HG03175 (cell line): Measurements from ENCODE around the gene KCNK4.

Experiments used
- ATAC-seq: cut with Tn5 transposase; IDR thresholded peaks from one replicate; pipeline ENCODE4 v1.9.1; 2021; ENCODE audit warnings: mild to moderate bottlenecking, moderate library complexity; ENCODE audit not compliant: unreplicated experiment

The KCNK4 gene

DNA sequence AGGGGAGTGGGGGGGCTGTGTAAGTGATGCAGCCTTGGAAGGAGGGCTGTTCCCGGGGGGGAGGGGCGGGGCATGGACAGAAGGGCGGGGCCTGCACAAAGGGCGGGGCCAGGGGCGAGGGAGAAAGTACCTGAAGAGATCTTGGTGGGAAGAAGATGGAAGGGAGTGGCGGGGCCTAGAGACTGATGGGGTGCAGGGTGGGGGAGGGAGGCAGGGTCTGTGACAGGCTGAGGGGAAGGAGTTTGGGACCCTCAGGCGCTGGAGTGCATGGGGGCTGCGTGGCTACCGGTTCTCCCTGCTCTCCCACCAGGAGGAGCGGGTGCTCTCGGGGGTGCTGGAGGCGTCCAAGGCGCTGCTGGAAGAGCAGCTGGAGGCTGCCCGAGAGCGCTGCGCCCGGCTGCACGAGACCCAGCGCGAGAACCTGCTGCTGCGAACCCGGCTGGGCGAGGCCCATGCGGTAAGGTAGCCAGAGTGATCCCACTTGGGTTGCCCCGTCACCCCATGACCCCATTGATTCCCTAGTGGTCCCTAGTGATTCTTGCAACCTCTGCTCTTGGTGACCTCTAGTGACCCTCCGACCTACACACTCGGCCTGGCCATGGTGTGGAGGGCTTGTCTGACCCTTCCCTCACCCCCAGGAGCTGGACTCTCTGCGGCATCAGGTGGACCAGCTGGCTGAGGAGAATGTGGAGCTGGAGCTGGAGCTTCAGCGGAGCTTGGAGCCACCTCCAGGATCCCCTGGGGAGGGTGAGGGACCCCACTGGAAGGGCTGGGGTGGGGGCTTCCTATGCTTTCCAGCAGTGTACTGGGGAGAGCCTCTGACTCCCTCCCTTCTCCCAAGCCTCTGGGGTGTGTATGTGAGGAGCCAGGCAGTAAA lies 52.0 kb downstream of the KCNK4 start:
- no peak for ATAC-seq

DNA sequence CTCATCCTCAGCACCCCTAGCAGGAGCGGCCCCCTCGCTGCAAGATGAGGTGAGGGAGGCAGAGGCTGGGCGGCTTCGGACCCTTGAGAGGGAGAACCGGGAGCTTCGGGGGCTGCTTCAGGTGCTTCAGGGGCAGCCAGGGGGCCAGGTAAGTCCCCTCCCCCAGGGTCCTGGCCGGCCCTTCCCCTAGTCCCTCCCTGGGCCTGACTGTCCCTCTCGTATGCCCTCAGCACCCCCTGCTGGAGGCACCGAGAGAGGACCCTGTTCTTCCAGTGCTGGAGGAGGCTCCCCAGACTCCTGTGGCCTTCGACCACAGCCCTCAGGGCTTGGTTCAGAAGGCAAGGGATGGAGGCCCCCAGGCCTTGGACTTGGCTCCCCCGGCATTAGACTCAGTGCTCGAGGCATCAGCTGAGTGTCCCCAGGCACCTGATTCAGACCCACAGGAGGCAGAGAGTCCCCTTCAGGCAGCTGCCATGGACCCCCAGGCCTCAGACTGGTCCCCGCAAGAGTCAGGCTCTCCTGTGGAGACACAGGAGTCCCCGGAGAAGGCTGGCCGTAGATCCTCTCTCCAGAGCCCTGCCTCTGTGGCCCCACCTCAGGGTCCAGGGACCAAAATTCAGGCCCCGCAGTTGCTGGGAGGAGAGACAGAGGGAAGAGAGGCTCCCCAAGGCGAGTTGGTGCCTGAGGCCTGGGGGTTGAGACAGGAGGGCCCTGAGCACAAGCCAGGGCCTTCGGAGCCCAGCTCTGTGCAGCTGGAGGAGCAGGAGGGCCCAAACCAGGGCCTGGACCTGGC lies 52.9 kb downstream of the KCNK4 start:
- no peak for ATAC-seq

DNA sequence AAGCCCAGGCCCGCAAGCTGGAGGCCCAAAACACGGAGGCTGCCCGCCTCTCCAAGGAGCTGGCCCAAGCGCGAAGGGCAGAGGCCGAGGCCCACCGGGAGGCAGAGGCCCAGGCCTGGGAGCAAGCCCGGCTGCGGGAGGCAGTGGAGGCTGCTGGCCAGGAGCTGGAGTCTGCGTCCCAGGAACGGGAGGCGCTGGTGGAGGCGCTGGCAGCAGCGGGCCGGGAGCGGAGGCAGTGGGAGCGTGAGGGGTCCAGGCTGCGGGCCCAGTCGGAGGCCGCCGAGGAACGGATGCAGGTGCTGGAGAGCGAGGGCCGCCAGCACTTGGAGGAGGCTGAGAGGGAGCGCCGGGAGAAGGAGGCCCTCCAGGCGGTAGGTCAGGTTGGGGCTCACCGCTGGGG lies 53.7 kb downstream of the KCNK4 start:
- ATAC-seq = no peak

DNA sequence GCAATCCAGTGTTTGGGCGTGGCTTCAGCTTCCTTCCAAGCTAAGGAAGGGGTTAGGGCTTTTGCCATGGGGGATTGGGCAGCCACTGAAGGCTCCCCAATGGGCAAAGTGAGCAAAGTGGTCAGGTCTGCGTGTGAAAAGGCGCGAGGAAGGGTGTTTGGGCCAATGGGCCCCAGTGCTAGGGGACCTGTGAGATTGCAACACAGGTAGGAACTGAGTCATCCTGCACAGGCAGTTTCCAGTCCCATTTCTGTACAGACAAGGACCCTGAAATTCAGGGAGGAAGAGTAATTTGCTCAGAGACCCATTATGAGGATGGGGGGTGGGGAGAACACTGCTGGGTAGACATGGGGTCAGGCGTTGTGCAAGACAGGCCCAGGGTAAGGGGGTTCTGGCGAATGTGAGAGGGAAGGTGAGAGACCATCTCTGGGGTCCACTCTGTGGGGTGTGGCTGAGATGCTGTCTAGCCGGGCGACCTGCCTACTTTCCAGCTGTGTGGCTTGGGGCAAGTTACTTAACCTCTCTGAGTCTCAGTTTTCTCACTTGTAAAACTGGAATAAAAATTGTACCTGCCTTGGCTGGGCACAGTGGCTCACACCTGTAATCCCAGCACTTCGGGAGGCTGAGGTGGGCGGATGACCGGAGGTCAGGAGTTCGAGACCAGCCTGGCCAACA lies 56.2 kb downstream of the KCNK4 start:
- ATAC-seq = no peak

DNA sequence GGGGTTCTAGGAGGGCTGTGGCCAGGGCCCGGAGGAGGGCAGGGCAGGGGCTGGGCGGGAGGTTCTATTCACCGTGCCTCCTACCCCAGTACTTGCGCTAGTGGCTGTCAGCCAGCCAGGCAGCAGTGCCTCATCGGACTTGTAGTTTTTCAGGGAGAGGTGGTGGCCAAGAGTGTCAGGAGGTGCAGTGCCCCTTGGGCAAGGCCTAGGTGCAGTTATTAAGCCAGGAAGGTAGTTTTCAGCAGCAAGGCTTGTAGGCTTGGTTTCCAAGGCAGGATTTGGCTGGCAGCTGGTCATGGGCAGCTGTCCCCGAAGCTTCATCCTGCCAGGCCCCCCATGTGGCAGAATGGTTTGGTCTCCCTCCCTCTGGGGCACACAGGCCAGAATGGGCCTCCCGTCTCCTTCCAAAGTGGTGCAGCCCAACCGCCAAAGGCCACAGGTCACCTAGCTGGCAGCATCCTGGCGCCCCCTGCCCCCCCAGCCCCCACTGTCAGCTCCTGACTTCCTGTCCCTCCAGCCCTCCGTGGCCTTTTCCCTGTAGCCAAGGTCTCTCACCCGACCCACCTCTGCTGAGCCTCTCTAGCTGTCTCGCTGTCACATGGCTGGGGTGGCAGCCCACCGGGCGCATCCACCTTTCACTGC lies 57.4 kb downstream of the KCNK4 start:
- ATAC-seq = no peak

DNA sequence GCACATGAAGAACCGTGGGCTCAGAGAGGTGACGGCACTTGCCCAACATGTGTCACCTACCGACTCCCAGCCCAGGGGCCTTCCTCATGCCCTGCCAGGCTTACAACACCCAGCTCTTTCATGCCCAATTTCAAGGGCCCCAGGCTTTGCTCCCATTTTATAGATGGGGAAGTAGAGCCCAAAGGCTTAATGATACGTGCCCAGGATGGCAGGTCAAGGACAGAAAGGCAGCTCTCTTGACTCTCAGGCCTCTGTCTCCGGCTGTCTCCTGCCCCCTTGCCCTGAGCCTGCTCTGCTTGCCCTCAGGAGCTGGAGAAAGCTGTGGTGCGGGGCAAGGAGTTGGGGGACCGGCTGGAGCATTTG lies 57.9 kb downstream of the KCNK4 start:
- no peak for ATAC-seq

DNA sequence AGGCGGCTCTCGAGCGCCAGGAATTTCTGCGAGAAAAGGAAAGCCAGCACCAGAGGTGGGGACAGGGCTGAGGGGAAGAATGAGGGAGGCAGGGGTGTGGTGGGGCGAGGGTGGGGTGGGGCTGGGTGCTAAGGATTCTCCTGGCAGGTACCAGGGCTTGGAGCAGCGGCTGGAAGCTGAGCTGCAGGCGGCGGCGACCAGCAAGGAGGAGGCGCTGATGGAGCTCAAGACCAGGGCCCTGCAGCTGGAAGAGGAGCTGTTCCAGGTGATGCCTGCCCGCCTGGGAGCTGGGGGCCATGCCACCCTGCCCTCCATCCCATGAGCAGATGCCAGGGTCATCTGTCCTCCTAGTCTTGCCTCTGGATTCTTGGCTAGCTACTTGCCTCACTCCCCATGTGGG lies 58.3 kb downstream of the KCNK4 start:
- no peak for ATAC-seq
